Measurements from ENCODE around the gene UBLCP1. TPM values are rescaled to one million over a fixed set of nuclear protein-coding genes. Genes with fewer than 3 reads are reported as not detected.
"Not testable (repeated sequence)": the region's sequence is repeated elsewhere in the genome, so short reads cannot be mapped to it uniquely, and the experiment has no call there.

UBLCP1 gene
- total RNA-seq, 1 donor, result 36.7 TPM

GRCh38 chr5:159290741-159291140 is 27.7 kb downstream of the UBLCP1 start:
- no peak for TF ChIP-seq CTCF (IDR thresholded peaks at IDR 0.05; ENCODE audit: insufficient read depth, low read depth, low read length)
- peak; percentile 59 for DNase-seq (ENCODE audit: low read depth)
- H3K4me3 ChIP-seq (ENCODE audit: low read depth, low read length), result no peak overlapping the region

GRCh38 chr5:159294921-159295320 is 31.8 kb downstream of the UBLCP1 start:
- no peak overlapping the region for H3K4me3 ChIP-seq (ENCODE audit: low read depth, low read length)
- no peak for DNase-seq (ENCODE audit: low read depth)
- no peak for TF ChIP-seq CTCF (IDR thresholded peaks at IDR 0.05; ENCODE audit: insufficient read depth, low read depth, low read length)

GRCh38 chr5:159297300-159297699 is 34.2 kb downstream of the UBLCP1 start:
- DNase-seq (ENCODE audit: low read depth); H3K4me3 ChIP-seq (ENCODE audit: low read depth, low read length): not testable (repeated sequence)

GRCh38 chr5:159301466-159301865 is 38.4 kb downstream of the UBLCP1 start:
- DNase-seq (ENCODE audit: low read depth), result no peak
- no peak for TF ChIP-seq CTCF (IDR thresholded peaks at IDR 0.05; ENCODE audit: insufficient read depth, low read depth, low read length)
- H3K4me3 ChIP-seq (ENCODE audit: low read depth, low read length), result no peak overlapping the region

- peak; percentile 19 for DNase-seq (ENCODE audit: low read depth)
Measured at GRCh38 chr5:159301929-159302860, 39.1 kb downstream of the UBLCP1 start.

GRCh38 chr5:159303286-159303685 is 40.2 kb downstream of the UBLCP1 start:
- no peak for TF ChIP-seq CTCF (IDR thresholded peaks at IDR 0.05; ENCODE audit: insufficient read depth, low read depth, low read length)
- DNase-seq (ENCODE audit: low read depth), result no peak
- no peak overlapping the region for H3K4me3 ChIP-seq (ENCODE audit: low read depth, low read length)

More at GRCh38 chr5:159301929-159302860, 39.1 kb downstream of the UBLCP1 start:
- H3K4me3 ChIP-seq (ENCODE audit: low read depth, low read length), result not testable (repeated sequence)

- DNase-seq (ENCODE audit: low read depth), result peak; percentile 46
- no peak for TF ChIP-seq CTCF (IDR thresholded peaks at IDR 0.05; ENCODE audit: insufficient read depth, low read depth, low read length)
- no peak overlapping the region for H3K4me3 ChIP-seq (ENCODE audit: low read depth, low read length)
Measured at GRCh38 chr5:159304961-159305595, 42.0 kb downstream of the UBLCP1 start.
